ENCODE measurements around the gene FMNL1.
A peak's percentile ranks its signal among the peaks of the same experiment; 100 is the strongest.

The FMNL1 gene

DNA sequence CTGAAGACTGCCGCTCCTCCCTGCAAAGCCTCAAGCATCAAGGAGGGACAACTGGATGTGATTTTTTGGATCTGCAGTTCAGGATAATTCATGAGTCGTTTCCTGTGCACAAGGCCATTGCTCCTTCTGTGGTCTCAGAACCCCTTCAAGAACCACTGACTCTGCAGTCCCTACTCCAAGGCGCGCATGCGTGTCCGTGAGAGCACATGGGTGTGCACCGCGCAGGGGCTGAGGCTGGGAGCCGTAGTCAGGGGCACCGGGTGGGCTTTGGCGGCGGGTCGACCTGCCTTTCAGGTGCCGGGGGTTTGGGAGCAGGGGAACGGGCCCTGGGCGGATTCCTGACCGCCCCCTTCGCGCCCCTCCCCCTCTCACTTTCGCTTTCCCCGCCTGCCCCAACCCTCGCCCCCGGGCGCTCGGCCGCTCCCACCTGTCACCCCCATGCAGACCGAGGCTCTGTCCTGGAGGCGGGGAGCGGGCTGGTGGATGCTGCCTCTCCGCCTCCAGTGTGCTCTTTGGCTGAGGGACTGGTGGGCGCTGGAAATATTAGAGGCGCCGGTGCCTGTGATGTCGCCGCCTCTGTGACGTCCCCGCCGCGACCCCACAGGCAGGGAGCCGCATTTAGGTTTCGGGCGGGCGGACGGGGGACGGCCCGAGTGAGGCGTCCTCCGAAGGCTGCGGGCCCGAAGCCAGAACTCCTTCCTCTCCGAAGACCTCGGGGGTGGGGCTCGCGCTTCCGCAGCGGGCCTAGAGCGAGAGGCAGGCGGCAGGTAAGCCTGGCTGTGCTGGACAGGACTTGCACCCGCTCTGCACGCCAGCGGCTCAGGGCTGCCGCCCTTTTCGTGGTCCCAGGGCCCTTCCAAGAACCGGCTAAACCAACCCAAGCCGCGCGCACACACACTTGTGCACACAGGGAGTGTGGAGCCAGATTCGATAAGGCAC is 40.2 kb downstream of the FMNL1 start, which contains the start of gene SPATA32:
SPATA32 (minus strand) TSS at position 518 of the 939 bp plus-strand sequence; CDS start at position 440, 78 bp downstream.
- peak; percentile 64 for DNase-seq

DNA sequence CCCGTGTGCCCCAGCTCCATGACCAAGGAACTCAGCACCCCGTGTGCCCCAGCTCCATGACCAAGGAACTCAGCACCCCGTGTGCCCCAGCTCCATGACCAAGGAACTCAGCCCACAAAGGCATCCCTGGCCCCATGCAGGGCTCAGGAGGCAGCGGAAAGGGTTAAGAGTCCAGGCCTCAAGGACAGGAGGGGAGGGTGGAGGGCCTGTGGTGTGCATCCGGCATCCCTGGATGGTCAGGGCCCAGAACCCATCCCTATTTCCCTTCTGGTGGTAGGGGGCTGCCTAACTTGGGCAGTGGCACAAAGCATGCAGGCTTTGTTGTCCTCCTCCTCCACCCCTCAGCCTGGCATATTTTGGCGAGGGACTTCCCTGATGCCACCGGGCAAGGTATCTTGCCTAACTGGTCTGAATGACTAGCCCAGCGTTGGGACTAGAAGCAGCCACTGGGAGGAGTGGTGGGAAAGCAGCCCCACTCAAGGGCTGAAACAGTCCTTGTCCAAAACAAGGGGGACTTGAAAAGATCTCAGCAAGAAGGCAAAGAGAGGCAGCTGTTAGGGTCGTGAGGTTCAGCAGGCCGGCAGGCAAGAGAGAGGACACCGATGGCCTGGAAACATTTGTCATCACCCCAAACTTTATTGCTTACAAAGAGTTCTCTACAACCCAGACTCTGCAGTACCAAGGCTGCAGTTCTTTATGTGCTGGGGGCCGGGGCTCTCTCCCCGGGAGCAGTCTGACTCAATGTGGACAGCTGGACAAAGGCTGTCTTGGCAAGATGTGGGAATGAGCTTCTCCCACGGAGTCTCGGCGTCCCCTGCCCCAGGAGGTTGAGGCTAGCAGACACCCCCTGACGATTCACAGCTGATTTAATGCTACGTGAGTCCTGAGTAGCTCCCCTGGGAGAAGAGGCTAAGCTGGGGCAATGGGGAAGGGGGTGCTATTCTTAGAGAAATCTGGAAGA is 41.1 kb downstream of the FMNL1 start:
- DNase-seq, result no peak

GRCh38 chr17:45263477-45263860 is 41.8 kb downstream of the FMNL1 start:
- DNase-seq, result no peak

DNA sequence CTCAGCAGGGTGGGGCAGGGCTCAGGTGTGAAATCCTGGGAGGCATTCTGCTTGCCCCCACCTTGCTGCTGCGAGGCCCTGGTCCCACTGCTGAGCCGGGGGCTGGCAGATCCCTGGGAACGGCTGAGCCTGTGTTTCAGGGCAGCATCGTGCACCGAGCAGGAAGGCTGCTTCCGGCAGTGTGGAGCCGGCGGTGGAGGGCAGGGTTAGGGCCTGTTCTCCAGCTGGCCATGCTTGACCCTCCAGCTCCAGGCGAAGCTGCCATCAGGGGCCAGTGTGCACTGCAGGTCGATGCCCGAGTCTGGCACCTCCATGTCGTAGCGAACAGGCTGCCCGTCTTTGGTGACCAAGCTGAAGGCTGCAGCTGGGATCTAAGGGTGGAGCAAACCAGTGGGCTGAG is 42.7 kb downstream of the FMNL1 start:
- DNase-seq, result no peak

DNA sequence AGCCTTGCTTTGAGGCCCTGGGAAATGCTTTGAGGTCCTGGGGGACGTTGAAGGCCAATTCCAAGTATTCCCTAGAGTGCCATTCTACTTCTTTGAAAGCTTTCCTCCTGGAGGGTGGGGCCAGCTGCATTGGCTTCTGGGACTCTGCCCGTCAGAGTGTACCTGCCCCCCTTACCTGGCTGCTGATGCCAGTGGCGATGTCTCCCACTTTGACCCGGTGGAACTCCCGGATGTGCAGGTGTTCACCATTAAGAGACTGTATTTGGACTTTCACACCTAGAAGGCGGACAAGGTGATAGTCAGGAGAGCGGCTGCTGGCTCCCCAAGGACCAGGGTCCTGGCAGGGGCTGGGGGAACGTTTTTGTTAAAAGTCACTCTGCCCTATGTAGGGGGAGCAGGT is 43.3 kb downstream of the FMNL1 start:
- no peak for DNase-seq

DNA sequence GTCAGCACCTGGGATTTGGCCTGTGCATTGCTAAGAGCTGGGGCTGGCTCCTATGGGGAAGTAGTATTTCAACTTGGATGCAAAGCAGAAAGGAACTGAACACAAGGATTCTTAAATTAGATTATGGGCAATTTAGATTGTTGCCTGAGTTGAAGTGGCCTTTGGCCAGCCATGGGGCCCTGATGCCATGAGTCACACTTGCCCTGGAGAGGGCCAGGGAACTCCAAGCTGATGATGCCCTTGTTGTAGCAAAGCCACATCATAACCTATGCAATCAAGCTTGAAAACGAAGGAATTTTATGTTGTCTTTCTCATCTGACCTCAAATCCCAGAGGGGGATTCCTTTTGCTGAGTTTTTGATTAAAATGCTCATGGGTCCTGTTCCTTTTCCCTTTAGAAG is 44.1 kb downstream of the FMNL1 start:
- no peak for DNase-seq

DNA sequence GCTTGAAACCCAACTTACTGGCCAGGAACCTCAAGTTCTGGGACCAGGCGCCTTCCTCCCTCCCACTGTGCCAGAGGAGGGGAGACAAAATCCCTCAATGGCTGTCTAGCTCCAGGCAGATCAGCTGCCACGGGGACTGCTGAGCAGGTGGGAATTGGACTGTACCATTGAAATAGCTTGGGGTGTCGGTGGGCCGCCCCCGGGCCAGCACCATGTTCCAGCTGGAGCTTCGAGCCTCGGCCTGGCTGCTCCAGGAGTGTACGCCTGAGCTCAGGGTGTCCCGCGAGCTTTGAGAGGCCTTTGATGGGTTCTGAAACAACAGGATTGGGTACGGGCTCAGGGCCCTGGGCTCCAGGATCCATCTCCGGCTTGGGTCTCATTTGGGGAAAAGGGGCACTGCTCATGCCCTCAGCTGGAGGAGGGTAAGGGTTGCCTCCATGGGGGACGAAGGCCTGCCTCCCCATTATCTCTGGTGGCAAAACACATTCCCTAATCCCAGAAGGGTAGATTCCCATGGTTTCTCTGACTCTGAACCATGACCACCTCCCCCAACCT is 44.8 kb downstream of the FMNL1 start:
- no peak for DNase-seq

GRCh38 chr17:45267436-45268055 is 45.9 kb downstream of the FMNL1 start:
- no peak for DNase-seq

DNA sequence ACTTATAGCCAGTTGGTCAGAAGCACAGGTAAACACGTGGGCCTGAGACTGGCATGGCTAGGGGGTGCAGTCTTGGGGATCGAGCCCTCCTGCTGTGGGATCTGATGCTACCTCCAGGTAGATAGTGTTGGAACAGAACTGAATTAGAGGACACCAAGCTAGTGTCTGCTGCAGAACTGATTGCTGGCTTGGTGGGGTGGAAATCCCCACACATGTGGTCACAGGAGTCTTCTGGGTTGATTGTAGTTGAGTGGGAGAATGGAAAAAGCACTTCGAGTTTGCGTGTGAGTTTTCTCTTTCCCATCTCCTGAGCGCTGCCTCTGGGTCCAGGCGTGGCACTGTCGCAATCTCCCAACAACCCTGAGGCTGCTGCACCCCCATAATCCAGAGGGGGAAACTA is 48.2 kb downstream of the FMNL1 start:
- no peak for DNase-seq

DNA sequence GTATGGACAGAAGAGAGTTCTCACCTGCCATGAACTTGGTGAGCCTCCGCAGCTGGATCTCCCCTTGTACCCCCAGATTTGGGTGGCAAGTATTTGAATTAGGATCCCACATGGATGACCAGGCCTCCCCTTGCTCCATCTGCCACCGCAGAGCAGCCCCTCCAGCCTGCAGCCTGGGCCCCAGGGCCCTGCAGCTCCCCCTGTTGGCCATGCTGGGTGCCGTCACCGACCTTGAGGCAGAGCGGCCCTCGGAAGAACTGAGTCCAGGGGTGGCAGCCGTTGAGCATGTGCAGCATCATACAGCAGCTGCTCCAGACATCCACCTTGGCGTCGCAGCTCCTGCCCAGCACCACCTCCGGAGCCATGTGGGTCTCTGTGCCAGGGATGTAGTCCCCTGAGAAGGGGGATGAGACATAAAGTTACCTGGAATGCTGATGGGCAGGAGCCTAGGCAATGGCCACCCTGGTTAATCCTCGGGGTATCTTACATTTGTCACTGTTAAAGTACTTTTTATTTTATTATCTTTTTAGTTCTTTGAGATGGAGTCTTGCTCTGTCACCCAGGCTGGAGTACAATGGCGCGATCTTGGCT is 49.2 kb downstream of the FMNL1 start:
- DNase-seq, result peak; percentile 58

DNA sequence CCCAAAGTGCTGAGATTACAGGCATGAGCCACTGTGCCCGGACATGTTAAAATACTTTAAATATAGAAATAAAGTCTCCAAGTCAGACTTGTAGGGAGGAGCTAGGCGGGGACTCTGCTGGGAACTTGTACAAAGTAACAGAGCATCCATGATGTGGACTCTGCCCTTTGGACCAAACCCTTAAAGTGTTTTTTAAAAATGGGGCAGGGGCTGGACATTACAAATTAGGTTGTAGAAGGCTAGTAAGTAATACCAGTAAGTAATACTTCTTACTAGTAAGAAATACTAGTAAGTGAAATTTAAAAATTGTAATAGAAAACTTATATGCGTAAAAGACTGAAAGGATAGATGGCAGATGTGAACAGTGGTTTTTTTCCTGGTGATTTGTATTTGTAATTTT is 49.9 kb downstream of the FMNL1 start:
- no peak for DNase-seq

DNA sequence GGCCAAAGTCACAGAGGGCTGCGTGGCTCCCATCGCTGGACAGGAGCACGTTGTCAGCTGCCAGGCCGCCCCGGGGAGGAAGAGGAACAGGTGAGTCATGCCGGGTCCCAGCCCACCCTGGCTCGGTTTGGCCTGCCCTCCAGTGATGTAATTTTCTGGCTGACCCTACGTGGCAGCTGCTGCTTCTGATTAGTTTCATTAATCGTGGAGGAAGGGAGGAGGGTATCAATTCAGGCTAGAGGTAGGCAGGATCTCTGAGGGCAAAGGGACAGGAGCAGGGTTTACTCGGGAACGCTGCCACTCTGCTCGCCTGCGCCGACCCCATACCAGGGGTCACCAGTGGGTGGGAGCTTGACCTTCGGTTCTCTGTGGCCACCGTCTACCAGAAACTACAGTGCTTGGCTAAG is 51.9 kb downstream of the FMNL1 start:
- DNase-seq, result no peak

DNA sequence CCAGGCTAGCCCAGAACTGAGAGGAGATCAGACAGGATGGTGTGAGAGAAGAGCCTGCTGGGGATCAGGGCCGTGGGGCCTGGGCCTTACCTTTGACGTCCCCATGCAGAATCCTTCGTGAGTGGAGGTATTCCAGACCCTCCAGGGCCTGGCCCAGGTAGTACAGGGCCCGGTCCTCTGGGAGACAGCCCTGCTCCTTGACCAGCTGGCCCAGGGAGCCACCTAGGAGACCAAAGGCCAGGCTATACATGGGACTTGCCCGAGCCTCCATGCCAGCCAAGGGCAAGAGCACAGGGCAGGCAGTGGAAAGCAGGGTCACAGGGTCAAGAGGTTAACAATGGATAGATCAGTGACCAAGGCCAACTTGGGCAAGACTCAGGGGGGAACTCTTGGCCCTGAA is 52.3 kb downstream of the FMNL1 start:
- no peak for DNase-seq

DNA sequence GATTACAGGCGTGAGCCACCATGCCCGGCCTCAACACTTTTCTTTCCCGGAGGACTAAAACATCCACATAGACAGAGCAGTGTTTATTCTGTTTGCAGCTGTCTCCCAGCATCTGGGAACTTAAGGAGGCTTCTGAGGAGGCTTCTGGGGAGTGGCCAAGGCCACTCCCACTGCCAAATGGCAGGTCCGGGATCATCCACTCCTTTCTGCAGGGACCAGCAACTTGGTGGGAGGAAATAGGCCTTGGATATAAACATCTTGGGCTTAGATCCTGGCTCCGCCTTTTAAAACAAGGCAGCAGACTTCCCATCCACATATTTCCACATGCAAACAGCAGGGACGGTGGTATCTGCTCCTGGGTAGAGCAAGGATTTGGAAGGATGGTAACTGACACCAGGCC is 54.3 kb downstream of the FMNL1 start:
- DNase-seq, result no peak

DNA sequence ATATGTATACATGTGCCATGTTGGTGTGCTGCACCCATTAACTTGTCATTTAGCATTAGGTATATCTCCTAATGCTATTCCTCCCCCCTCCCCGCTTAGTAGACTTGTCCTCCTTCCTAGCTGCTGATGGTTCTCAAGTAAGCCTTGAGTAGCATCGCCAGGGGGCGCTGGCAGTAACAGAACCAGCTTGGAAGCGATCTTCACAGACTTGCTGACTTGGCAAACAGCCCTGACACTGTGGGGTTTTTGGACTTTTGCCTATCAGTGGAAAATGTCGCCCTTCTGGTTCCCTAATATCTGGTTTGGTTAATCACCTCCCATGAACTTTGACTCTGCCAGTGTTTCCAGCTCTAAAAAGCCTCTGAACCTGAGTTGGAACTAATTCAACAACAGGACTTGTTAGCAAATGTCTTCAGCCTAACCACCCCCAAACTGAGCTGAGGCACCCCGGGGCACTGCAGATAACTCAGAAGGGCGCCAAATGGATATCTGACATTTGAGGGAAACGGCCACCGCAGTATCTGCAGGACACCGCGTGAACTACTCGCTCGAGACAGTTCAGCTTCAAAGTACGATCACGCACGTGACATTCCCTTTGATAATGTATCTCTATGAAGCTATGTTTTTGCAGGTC is 55.6 kb downstream of the FMNL1 start:
- DNase-seq, result peak; percentile 90

DNA sequence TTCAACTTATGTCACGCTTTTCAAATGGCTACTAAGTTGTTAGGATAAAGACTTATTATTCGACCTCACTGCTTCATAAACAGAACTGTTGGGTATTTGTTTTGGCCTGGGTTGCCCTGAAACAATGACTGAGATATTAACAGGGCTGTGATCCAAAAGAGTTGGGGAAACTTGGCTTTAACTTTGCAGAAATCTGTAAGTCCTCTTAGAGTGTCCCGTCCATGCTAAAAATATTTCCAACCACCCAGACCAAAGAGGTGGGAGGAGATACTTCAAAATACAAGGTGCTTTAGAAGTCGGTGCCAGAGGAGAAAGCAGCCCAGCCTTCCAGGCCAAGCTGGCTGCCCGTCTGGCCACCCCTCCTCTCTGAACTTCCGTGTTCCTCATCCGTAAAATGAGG is 56.3 kb downstream of the FMNL1 start:
- DNase-seq, result no peak

GRCh38 chr17:45279898-45280297 is 58.2 kb downstream of the FMNL1 start:
- DNase-seq, result no peak

- DNase-seq, result no peak
Measured at GRCh38 chr17:45282683-45283644, 61.3 kb downstream of the FMNL1 start.

GRCh38 chr17:45283711-45284110 is 62.0 kb downstream of the FMNL1 start:
- DNase-seq, result no peak

All from CD4-positive, alpha-beta T cell treated with Interleukin-12 subunit alpha and Interleukin-12 subunit beta, for 1 hour (primary cell).